GM23248 (cell line): Measurements from ENCODE around the gene OR51B2. TPM values are rescaled to one million over a fixed set of nuclear protein-coding genes. Genes with fewer than 3 reads are reported as not detected.

Experiments used
- DNase-seq: peaks from one replicate; pipeline ENCODE4 v3.0.0-alpha.2; 2015
- H2AFZ ChIP-seq: fragments of 200-600 bp; sonication (generic); 2 replicates; pipeline ENCODE4 v1.6.1; 2016; ENCODE audit warnings: antibody characterized with exemption
- H3F3A ChIP-seq: fragments of 200-600 bp; sonication (generic); 2 replicates; pipeline ENCODE4 v1.6.1; 2016; ENCODE audit warnings: mild to moderate bottlenecking, antibody characterized with exemption, mixed run types; ENCODE audit not compliant: insufficient read depth
- H3K27ac ChIP-seq: fragments of 200-600 bp; sonication (generic); 2 replicates; pipeline ENCODE4 v1.5.1; 2016; ENCODE audit warnings: mild to moderate bottlenecking
- H3K27me3 ChIP-seq: fragments of 200-600 bp; sonication (generic); replicated peaks from 2 replicates; pipeline ENCODE4 v1.6.1; 2016; ENCODE audit warnings: mild to moderate bottlenecking; ENCODE audit not compliant: insufficient read depth
- H3K36me3 ChIP-seq: fragments of 200-600 bp; sonication (generic); 2 replicates; pipeline ENCODE4 v1.6.1; 2016; ENCODE audit warnings: low read depth, mild to moderate bottlenecking
- H3K4me1 ChIP-seq: fragments of 200-600 bp; sonication (generic); 2 replicates; pipeline ENCODE4 v1.6.1; 2016; ENCODE audit warnings: mild to moderate bottlenecking; ENCODE audit not compliant: insufficient read depth
- H3K4me2 ChIP-seq: fragments of 200-600 bp; sonication (generic); one replicate; pipeline ENCODE4 v1.6.1; 2016; ENCODE audit warnings: mild to moderate bottlenecking; ENCODE audit not compliant: unreplicated experiment
- H3K4me3 ChIP-seq: fragments of 200-600 bp; sonication (generic); 2 replicates; pipeline ENCODE4 v1.5.1; 2016; ENCODE audit warnings: mild to moderate bottlenecking
- H3K79me2 ChIP-seq: fragments of 200-600 bp; sonication (generic); 2 replicates; pipeline ENCODE4 v1.6.1; 2016; ENCODE audit warnings: mild to moderate bottlenecking; ENCODE audit not compliant: insufficient read depth
- H3K9ac ChIP-seq: fragments of 200-600 bp; sonication (generic); 2 replicates; pipeline ENCODE4 v1.6.1; 2016; ENCODE audit warnings: mild to moderate bottlenecking
- H3K9me2 ChIP-seq: fragments of 200-600 bp; sonication (generic); 2 replicates; pipeline ENCODE4 v1.6.1; 2016; ENCODE audit warnings: mixed run types, mild to moderate bottlenecking, moderate library complexity; ENCODE audit not compliant: insufficient read depth
- H3K9me3 ChIP-seq: fragments of 200-600 bp; sonication (generic); one replicate; pipeline ENCODE4 v1.6.1; 2017; ENCODE audit warnings: low read depth
- H4K20me1 ChIP-seq: fragments of 200-600 bp; sonication (generic); 2 replicates; pipeline ENCODE4 v1.6.0; 2016; ENCODE audit not compliant: insufficient read depth
- EZH2 ChIP-seq: fragments of 200-600 bp; sonication (generic); IDR thresholded peaks from 2 replicates; pipeline ENCODE4 v1.6.1; 2018; ENCODE audit warnings: antibody characterized with exemption, mild to moderate bottlenecking; ENCODE audit not compliant: insufficient read depth, poor library complexity, severe bottlenecking
- EZH2phosphoT487 ChIP-seq: fragments of 200-600 bp; sonication (generic); IDR thresholded peaks from 2 replicates; pipeline ENCODE4 v1.6.1; 2018; ENCODE audit warnings: antibody characterized with exemption, moderate library complexity, mild to moderate bottlenecking, low read depth; ENCODE audit not compliant: insufficient read depth
- WGBS, 2 experiments: methylation state at CpG; one replicate each; pipeline ENCODE4 v1.1.6; 2015 to 2017; ENCODE audit warnings: low lambda C conversion rate in 2 of 2, low coverage in 1 of 2; ENCODE audit errors: missing lambda C conversion rate in 2 of 2; 5-methylcytosine and 5-hydroxymethylcytosine counted together
- in situ Hi-C: fragments of 300-500 bp; cut with MboI; formaldehyde crosslinking; loops from 2 replicates; pipeline ENCODE4 v1.15.0; 2020
- polyA plus RNA-seq: library from polyadenylated mRNA; unstranded; fragments of >200 nt; fragmentation: Nextera tagmentation; extraction: Ambion mirVana; gene quantifications from 2 replicates; pipeline ENCODE4 v1.2.1, GENCODE V29; 2016
- total RNA-seq: library from RNA; depleted of rRNA; stranded (reverse); fragments of >200 nt; shearing (Covaris generic); gene quantifications from 2 replicates; pipeline ENCODE4 v1.2.3, GENCODE V29; 2014

The OR51B2 gene
- total and polyA plus RNA-seq, 2 experiments from 2014 or later: not detected

GRCh38 chr11:5293028-5293427 is 31.1 kb downstream of the OR51B2 start:
- in situ Hi-C loops: no loop called here

GRCh38 chr11:5291207-5291838 is 32.8 kb downstream of the OR51B2 start:
- TF ChIP-seq EZH2phosphoT487: no peak
- TF ChIP-seq EZH2: no peak
- no peaks in the 10 kb centered on the region for H4K20me1 ChIP-seq
- in situ Hi-C loops: no loop called here
- H3F3A ChIP-seq: peaks cover 19% of the 10 kb centered on the region
- DNase-seq: peak; percentile 56
- no peak overlapping the region for H3K27ac ChIP-seq
- H3K9ac ChIP-seq: no peak overlapping the region
- peaks cover 29% of the 10 kb centered on the region for H3K4me1 ChIP-seq
- H3K9me3 ChIP-seq: no peaks in the 10 kb centered on the region
- H3K9me2 ChIP-seq: no peaks in the 10 kb centered on the region
- no peaks in the 10 kb centered on the region for H3K27me3 ChIP-seq
- no peaks in the 10 kb centered on the region for H3K79me2 ChIP-seq
- no peak overlapping the region for H3K4me2 ChIP-seq
- H3K4me3 ChIP-seq: no peak overlapping the region
- WGBS, 2 experiments: 74% methylated on average over 1 of the region's 1 CpG
- H3K36me3 ChIP-seq: no peaks in the 10 kb centered on the region
- H2AFZ ChIP-seq: peak overlapping the region; percentile 35

More at GRCh38 chr11:5293028-5293427, 31.1 kb downstream of the OR51B2 start:
- DNase-seq: no peak
- Histone ChIP-seq H3K9me3 (no peaks in the 10 kb centered on the region), H2AFZ (no peak overlapping the region), H3K4me2 (no peak overlapping the region), H3K4me3 (no peak overlapping the region), H3K9ac (no peak overlapping the region), H3K27me3 (no peaks in the 10 kb centered on the region), H3K4me1 (peaks cover 31% of the 10 kb centered on the region), H3K79me2 (no peaks in the 10 kb centered on the region), H3K9me2 (no peaks in the 10 kb centered on the region), H4K20me1 (no peaks in the 10 kb centered on the region), H3K36me3 (no peaks in the 10 kb centered on the region), H3F3A (peaks cover 19% of the 10 kb centered on the region), H3K27ac (no peak overlapping the region)
- WGBS, 2 experiments: 87 to 90% methylated on average over 8 of the region's 8 CpGs
- TF ChIP-seq EZH2phosphoT487: no peak
- TF ChIP-seq EZH2: no peak

GRCh38 chr11:5290106-5290505 is 34.0 kb downstream of the OR51B2 start:
- Histone ChIP-seq H3K79me2 (no peaks in the 10 kb centered on the region), H3F3A (peaks cover 19% of the 10 kb centered on the region), H3K4me1 (peaks cover 29% of the 10 kb centered on the region), H3K4me3 (no peak overlapping the region), H3K27ac (peak overlapping the region; percentile 58; the same call in 1 of the 2 replicates), H3K36me3 (no peaks in the 10 kb centered on the region), H3K27me3 (no peaks in the 10 kb centered on the region), H2AFZ (peak overlapping the region; percentile 66; the same call in 1 of the 2 replicates), H4K20me1 (no peaks in the 10 kb centered on the region), H3K9ac (no peak overlapping the region), H3K9me3 (no peaks in the 10 kb centered on the region), H3K4me2 (peak overlapping the region; percentile 13), H3K9me2 (no peaks in the 10 kb centered on the region)
- TF ChIP-seq EZH2: no peak
- no peak for TF ChIP-seq EZH2phosphoT487
- in situ Hi-C loops: no loop called here
- 96 to 100% methylated on average over 1 of the region's 1 CpG for WGBS, 2 experiments
- no peak for DNase-seq

GRCh38 chr11:5289696-5290095 is 34.4 kb downstream of the OR51B2 start:
- no peaks in the 10 kb centered on the region for H3K79me2 ChIP-seq
- H3K27me3 ChIP-seq: no peaks in the 10 kb centered on the region
- H3K9me2 ChIP-seq: no peaks in the 10 kb centered on the region
- TF ChIP-seq EZH2phosphoT487 (no peak), EZH2 (no peak)
- no peaks in the 10 kb centered on the region for H4K20me1 ChIP-seq
- peak overlapping the region; percentile 66 for H2AFZ ChIP-seq
- H3K9me3 ChIP-seq: no peaks in the 10 kb centered on the region
- peak overlapping the region; percentile 58 for H3K27ac ChIP-seq
- H3K4me2 ChIP-seq: peak overlapping the region; percentile 13
- no peaks in the 10 kb centered on the region for H3K36me3 ChIP-seq
- H3K4me3 ChIP-seq: peak overlapping the region; percentile 7; the same call in 1 of the 2 replicates
- peak; percentile 38 for DNase-seq
- in situ Hi-C loops: no loop called here
- H3K9ac ChIP-seq: no peak overlapping the region
- H3K4me1 ChIP-seq: peaks cover 29% of the 10 kb centered on the region
- peaks cover 19% of the 10 kb centered on the region for H3F3A ChIP-seq
